ENCODE measurements around the gene UNC5A. TPM values are rescaled to one million over a fixed set of nuclear protein-coding genes. Genes with fewer than 3 reads are reported as not detected.

UNC5A gene
- total RNA-seq, 1 donor from 2014 or later: 0.22 TPM

DNA sequence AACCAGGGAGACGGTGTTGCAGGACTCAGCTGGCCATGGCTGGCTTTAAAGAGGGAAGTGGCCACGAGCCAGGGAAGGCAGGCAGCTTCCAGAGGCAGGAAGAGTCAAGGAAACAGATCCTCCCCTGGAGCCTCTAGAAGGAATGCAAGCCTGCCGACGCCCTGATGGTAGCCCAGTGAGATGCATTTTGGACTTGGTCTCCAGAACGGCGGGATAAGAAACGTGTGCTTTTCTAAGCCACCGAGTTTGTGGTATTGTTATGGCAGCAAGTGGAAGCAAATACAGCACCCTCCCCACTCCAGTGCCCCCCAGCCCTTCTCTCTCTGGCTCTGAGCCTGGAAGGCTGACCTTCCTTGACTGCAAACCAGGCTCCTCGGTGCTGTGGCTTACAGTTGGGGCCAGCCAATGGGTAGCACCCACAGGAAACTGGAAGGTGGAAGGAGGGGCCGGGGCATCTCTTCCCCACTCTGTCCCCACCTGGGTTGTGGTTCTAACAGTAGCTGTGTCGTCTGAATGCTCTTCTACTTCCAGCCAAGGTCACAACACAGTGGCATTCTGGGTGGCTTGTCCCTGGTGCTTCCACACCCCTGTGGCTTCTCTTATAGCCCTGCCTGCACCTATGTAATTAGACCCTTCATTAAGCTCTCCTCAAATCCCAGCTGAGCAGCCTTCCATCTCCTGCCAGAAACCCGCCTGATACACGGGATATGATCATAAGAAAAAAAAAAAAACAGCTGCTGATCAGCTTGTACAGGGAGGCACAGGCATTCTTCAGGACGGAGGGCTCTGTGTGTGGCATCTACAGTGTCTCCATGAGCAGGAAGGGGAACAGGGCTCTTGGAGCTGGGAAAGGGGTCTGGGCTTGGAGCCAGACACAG is 29.9 kb upstream of the UNC5A start:
- DNase-seq: no peak
- intact Hi-C loops (cut with micrococcal nuclease): no loop called here
- no peak for ATAC-seq

DNA sequence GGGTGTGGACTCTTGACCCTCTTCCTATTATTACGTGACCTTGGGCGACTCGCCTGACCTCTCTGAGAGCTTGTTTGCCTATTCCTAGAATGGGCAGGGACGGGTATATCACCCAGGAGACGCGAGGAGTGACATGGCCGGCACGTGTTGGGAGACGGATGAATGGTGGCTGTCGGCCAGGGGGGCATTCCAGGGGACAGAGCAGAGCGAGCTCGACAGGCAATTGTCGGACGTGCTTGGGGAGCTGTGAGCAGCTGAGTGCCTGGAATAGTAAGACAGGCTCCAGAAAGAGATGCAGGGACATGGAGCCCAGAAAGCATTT is 29.3 kb upstream of the UNC5A start:
- intact Hi-C loops (cut with micrococcal nuclease): no loop called here
- peak; percentile 47 for DNase-seq
- peak; percentile 79 for ATAC-seq

GRCh38 chr5:176781638-176782570 is 28.5 kb upstream of the UNC5A start:
- no peak for DNase-seq
- no peak for ATAC-seq

GRCh38 chr5:176784218-176785165 is 25.9 kb upstream of the UNC5A start:
- ATAC-seq: no peak
- intact Hi-C loops (cut with micrococcal nuclease): no loop called here

More at GRCh38 chr5:176781638-176782570, 28.5 kb upstream of the UNC5A start:
- intact Hi-C loops (cut with micrococcal nuclease): no loop called here

GRCh38 chr5:176785184-176786145 is 24.9 kb upstream of the UNC5A start:
- intact Hi-C loops (cut with micrococcal nuclease): no loop called here
- DNase-seq (no peak), ATAC-seq (no peak)

More at GRCh38 chr5:176784218-176785165, 25.9 kb upstream of the UNC5A start:
- DNase-seq: no peak

GRCh38 chr5:176787676-176788075 is 22.7 kb upstream of the UNC5A start:
- DNase-seq (no peak), ATAC-seq (no peak)
- intact Hi-C loops (cut with micrococcal nuclease): no loop called here

DNA sequence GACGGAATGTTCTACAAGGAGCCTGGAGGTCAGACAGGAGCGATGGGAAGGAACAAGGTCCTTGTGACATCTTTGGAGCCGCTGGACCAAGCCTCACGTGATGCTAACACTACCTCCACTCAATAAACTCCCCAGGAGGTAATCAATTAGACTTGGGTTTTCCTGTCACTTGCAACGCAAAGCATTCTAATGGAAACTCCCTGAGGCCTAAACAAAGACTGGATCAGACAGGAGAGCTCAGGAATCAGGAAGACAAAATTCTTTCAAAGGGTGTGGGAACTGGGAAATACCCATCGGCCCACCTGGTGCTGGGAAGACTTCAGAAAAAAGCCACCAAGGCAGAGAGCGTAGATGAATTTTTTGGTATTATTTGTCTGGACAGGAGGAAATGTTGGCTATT is 22.3 kb upstream of the UNC5A start:
- intact Hi-C loops (cut with micrococcal nuclease): no loop called here
- ATAC-seq (no peak), DNase-seq (no peak)

GRCh38 chr5:176788941-176789872 is 21.2 kb upstream of the UNC5A start:
- ATAC-seq: no peak
- intact Hi-C loops (cut with micrococcal nuclease): no loop called here
- no peak for DNase-seq

DNA sequence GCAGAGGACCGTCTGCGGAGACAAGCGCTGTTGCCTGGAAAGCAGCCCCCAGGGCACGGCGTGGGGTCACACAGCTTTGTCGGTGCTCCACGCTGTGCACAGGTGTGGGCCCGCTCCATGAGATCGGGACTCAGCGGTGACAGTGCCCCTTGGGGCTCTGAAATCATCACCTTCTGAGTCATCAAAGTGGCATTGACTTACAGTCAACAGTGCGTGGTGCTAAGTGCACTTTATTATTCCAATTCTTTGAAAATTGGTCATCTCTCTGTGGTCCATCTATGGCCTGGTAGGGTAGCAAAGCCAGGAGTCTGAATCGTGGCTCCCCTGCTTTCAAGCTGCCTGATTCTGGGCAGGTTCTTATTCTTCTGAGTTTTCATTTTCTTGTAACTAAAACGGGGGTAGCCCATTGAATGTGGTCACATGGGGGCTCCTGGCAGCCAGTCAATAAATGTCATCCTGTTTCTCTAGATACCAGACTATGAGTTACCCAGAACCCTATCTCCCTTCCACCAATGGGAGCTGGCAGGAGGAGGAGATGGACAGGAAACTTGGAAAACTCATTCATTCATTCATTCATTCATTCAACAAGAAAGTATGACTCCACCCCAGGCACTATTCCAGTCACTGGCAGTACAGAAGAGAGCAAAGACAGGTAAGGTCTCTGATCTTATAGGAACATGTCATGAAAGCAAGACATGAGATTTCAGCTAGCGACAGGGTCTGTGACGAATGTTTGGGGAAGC is 20.3 kb upstream of the UNC5A start:
- no peak for ATAC-seq
- DNase-seq: no peak
- intact Hi-C loops (cut with micrococcal nuclease): no loop called here

GRCh38 chr5:176790941-176791340 is 19.4 kb upstream of the UNC5A start:
- no peak for ATAC-seq
- intact Hi-C loops (cut with micrococcal nuclease): no loop called here

GRCh38 chr5:176792655-176793342 is 17.6 kb upstream of the UNC5A start:
- DNase-seq: no peak
- ATAC-seq: no peak
- intact Hi-C loops (cut with micrococcal nuclease): no loop called here

More at GRCh38 chr5:176790941-176791340, 19.4 kb upstream of the UNC5A start:
- DNase-seq: no peak

DNA sequence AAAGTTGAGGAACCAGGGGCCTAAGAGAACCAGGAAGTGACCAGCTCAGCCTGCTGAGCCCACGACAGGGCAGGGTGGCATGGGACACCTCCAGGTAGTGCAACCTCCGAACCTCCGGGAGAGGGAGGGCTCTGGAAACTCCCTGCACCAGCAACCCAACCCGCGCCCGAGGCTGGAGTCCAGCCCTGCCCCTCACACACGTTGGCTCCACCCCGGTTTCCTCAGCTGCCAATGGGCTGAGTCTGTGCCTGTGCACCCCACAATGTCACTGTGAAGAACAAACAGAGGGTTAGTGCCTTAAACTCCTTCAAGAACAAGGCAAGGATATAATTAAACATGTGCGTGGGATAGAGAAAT is 17.0 kb upstream of the UNC5A start:
- intact Hi-C loops (cut with micrococcal nuclease): no loop called here
- ATAC-seq (no peak), DNase-seq (no peak)

GRCh38 chr5:176793736-176794135 is 16.6 kb upstream of the UNC5A start:
- DNase-seq (no peak), ATAC-seq (no peak)
- intact Hi-C loops (cut with micrococcal nuclease): no loop called here

- no peak for DNase-seq
- intact Hi-C loops (cut with micrococcal nuclease): no loop called here
- no peak for ATAC-seq
These were observed 15.8 kb upstream of the UNC5A start for GRCh38 chr5:176794509-176794908.

GRCh38 chr5:176796411-176796810 is 13.9 kb upstream of the UNC5A start:
- no peak for DNase-seq
- intact Hi-C loops (cut with micrococcal nuclease): no loop called here
- ATAC-seq: no peak

- intact Hi-C loops (cut with micrococcal nuclease): no loop called here
- DNase-seq: no peak
These were observed 13.4 kb upstream of the UNC5A start for GRCh38 chr5:176796970-176797369.

More at GRCh38 chr5:176796970-176797369, 13.4 kb upstream of the UNC5A start:
- no peak for ATAC-seq

Data from left ventricle myocardium superior (tissue), 1 donor.